MCF 10A (cell line): ENCODE data around the gene POLR3H. TPM values are rescaled to one million over a fixed set of nuclear protein-coding genes. Genes with fewer than 3 reads are reported as not detected.

ENCODE experiments used
- BruUV-seq: library from RNA; stranded (reverse); fragments of 400-500 nt; replicated peaks from 2 replicates; lab custom pipeline; 2021; lab: Mats Ljungman, UMichigan
- CTCF ChIA-PET: fragments of 300-600 bp; sonication (Branson Sonifier 250); formaldehyde crosslinking; extraction: SDS; loops from one replicate; lab custom pipeline; 2021; ENCODE audit warnings: antibody characterized with exemption, inconsistent platforms; lab: Yijun Ruan, JAX
- POLR2A ChIA-PET: fragments of 300-600, 350-650 bp; sonication (Branson Sonifier 250); formaldehyde crosslinking; extraction: SDS; loops from one replicate; lab custom pipeline; 2020; ENCODE audit warnings: antibody characterized with exemption, inconsistent platforms; lab: Yijun Ruan, JAX
- DNase-seq: peaks from one replicate; pipeline ENCODE4 v3.0.0-alpha.2; 2018; ENCODE audit not compliant: unreplicated experiment
- H3K27ac Mint-ChIP-seq: one replicate; pipeline ENCODE4 v1.8.0; 2022; ENCODE audit warnings: mild to moderate bottlenecking, low read depth, mixed read lengths; ENCODE audit not compliant: unreplicated experiment
- H3K27me3 Mint-ChIP-seq: one replicate; pipeline ENCODE4 v1.8.0; 2022; ENCODE audit warnings: mixed read lengths; ENCODE audit not compliant: insufficient read depth, unreplicated experiment
- H3K36me3 Mint-ChIP-seq: one replicate; pipeline ENCODE4 v1.8.0; 2022; ENCODE audit warnings: mild to moderate bottlenecking, moderate library complexity, mixed read lengths; ENCODE audit not compliant: insufficient read depth, unreplicated experiment
- H3K4me1 Mint-ChIP-seq: one replicate; pipeline ENCODE4 v1.8.0; 2022; ENCODE audit warnings: mixed read lengths; ENCODE audit not compliant: insufficient read depth, unreplicated experiment
- H3K4me3 Mint-ChIP-seq: one replicate; pipeline ENCODE4 v1.8.0; 2022; ENCODE audit warnings: mild to moderate bottlenecking, moderate library complexity, mixed read lengths; ENCODE audit not compliant: unreplicated experiment
- H3K9me3 Mint-ChIP-seq: one replicate; pipeline ENCODE4 v1.8.0; 2022; ENCODE audit warnings: mixed read lengths; ENCODE audit not compliant: unreplicated experiment
- CTCF ChIP-seq: fragments of 200-600 bp; IDR thresholded peaks from one replicate; pipeline ENCODE4 v1.8.0; 2022; ENCODE audit warnings: antibody characterized with exemption, mild to moderate bottlenecking; ENCODE audit not compliant: unreplicated experiment
- intact Hi-C: fragments of 100-400 bp; cut with micrococcal nuclease; formaldehyde crosslinking; loops from 2 replicates; pipeline ENCODE4 v1.14.1; 2022
- total RNA-seq: library from RNA; stranded (reverse); gene quantifications from 2 replicates; pipeline ENCODE4 v1.2.3, GENCODE V29; 2022

Gene POLR3H
- total RNA-seq, 1 experiment from 2014 or later = 35.5 TPM

GRCh38 chr22:41500303-41500702 is 44.0 kb downstream of the POLR3H start:
- peaks cover 8% of the 10 kb centered on the region for H3K4me1 Mint-ChIP-seq
- BruUV-seq = no TSS peak
- no peak for DNase-seq
- no peak overlapping the region for H3K27ac Mint-ChIP-seq
- no peak overlapping the region for H3K4me3 Mint-ChIP-seq
- peaks cover 61% of the 10 kb centered on the region for H3K36me3 Mint-ChIP-seq
- H3K9me3 Mint-ChIP-seq = no peaks in the 10 kb centered on the region
- ChIA-PET POLR2A (interaction anchor here (0.6 to 0.7 kb wide), 2 partner anchors 11 to 167 kb away, joined by 3 to 4 read pairs; no protein-coding TSS in a partner anchor), CTCF (interaction anchor here (0.6 to 2.7 kb wide), 3 partner anchors 17 to 137 kb away, joined by 3 to 15 read pairs (median 3); no protein-coding TSS in a partner anchor)
- TF ChIP-seq CTCF = no peak
- intact Hi-C loops = no loop called here
- no peaks in the 10 kb centered on the region for H3K27me3 Mint-ChIP-seq

- BruUV-seq = no TSS peak
- POLR2A ChIA-PET = interaction anchor here (0.6 to 1.3 kb wide), 5 partner anchors 11 to 53 kb away, joined by 3 to 5 read pairs (median 3); partner anchors contain the start of gene TOB2
- Mint-ChIP-seq H3K9me3 (no peaks in the 10 kb centered on the region), H3K27ac (peak overlapping the region; percentile 61), H3K4me1 (peaks cover 7% of the 10 kb centered on the region), H3K4me3 (no peak overlapping the region), H3K36me3 (peaks cover 63% of the 10 kb centered on the region), H3K27me3 (no peaks in the 10 kb centered on the region)
- DNase-seq = no peak
- no peak for TF ChIP-seq CTCF
- CTCF ChIA-PET = interaction anchor here (0.6 to 2.7 kb wide), 4 partner anchors 18 to 587 kb away, joined by 3 to 15 read pairs (median 5); no protein-coding TSS in a partner anchor
- intact Hi-C loops = no loop called here
Observed at GRCh38 chr22:41499624-41500280, 44.5 kb downstream of the POLR3H start.

- no peak for TF ChIP-seq CTCF
- DNase-seq = no peak
- no peaks in the 10 kb centered on the region for H3K27me3 Mint-ChIP-seq
- H3K4me3 Mint-ChIP-seq = no peak overlapping the region
- intact Hi-C loops = no loop called here
- ChIA-PET CTCF (interaction anchor here (0.6 to 1.6 kb wide), 3 partner anchors 24 to 94 kb away, joined by 3 to 7 read pairs (median 3); no protein-coding TSS in a partner anchor), POLR2A (interaction anchor here (0.8 to 1.3 kb wide), 3 partner anchors 30 to 118 kb away, joined by 3 to 5 read pairs (median 4); partner anchors contain the start of genes PHF5A and TOB2)
- H3K27ac Mint-ChIP-seq = no peak overlapping the region
- H3K4me1 Mint-ChIP-seq = no peaks in the 10 kb centered on the region
- peaks cover 63% of the 10 kb centered on the region for H3K36me3 Mint-ChIP-seq
- no peaks in the 10 kb centered on the region for H3K9me3 Mint-ChIP-seq
- no TSS peak for BruUV-seq
Observed at GRCh38 chr22:41498303-41498835, 45.9 kb downstream of the POLR3H start.
